Inferior parietal cortex (tissue), 1 donor: Measurements from ENCODE around the gene RREB1.
"Not testable (repeated sequence)": the region's sequence is repeated elsewhere in the genome, so short reads cannot be mapped to it uniquely, and the experiment has no call there.

Experiments
- DNase-seq: peaks from one replicate; pipeline ENCODE4 v3.0.0-alpha.2; 2016; ENCODE audit errors: extremely low spot score

Gene RREB1

GRCh38 chr6:7143476-7143974 is 35.8 kb downstream of the RREB1 start:
- DNase-seq: peak; percentile 74

- DNase-seq: no peak
These were observed 37.3 kb downstream of the RREB1 start for GRCh38 chr6:7144872-7145584.

GRCh38 chr6:7145585-7145884 is 37.8 kb downstream of the RREB1 start:
- DNase-seq: no peak

GRCh38 chr6:7145885-7146828 is 38.4 kb downstream of the RREB1 start:
- DNase-seq: no peak

- DNase-seq: no peak
These were observed 39.4 kb downstream of the RREB1 start for GRCh38 chr6:7147051-7147671.

- DNase-seq: no peak
These were observed 40.5 kb downstream of the RREB1 start for GRCh38 chr6:7148100-7148822.

- DNase-seq: no peak
These were observed 42.8 kb downstream of the RREB1 start for GRCh38 chr6:7150381-7151064.

GRCh38 chr6:7151381-7151780 is 43.6 kb downstream of the RREB1 start:
- DNase-seq: no peak

- DNase-seq: no peak
These were observed 44.7 kb downstream of the RREB1 start for GRCh38 chr6:7152462-7152861.

GRCh38 chr6:7153789-7154188 is 46.0 kb downstream of the RREB1 start:
- DNase-seq: no peak

- DNase-seq: no peak
These were observed 46.8 kb downstream of the RREB1 start for GRCh38 chr6:7154341-7155139.

GRCh38 chr6:7155871-7156579 is 48.3 kb downstream of the RREB1 start:
- DNase-seq: no peak

GRCh38 chr6:7156643-7157278 is 49.0 kb downstream of the RREB1 start:
- DNase-seq: no peak

GRCh38 chr6:7157307-7157706 is 49.5 kb downstream of the RREB1 start:
- not testable (repeated sequence) for DNase-seq

- no peak for DNase-seq
These were observed 50.2 kb downstream of the RREB1 start for GRCh38 chr6:7157752-7158616.

- no peak for DNase-seq
These were observed 52.2 kb downstream of the RREB1 start for GRCh38 chr6:7159790-7160525.

- DNase-seq: no peak
These were observed 53.5 kb downstream of the RREB1 start for GRCh38 chr6:7161253-7161623.

- DNase-seq: no peak
These were observed 54.1 kb downstream of the RREB1 start for GRCh38 chr6:7161845-7162244.
